Fibroblast of lung (primary cell): Measurements from ENCODE around the gene NR1D2.

Source experiments
- CTCF ChIP-seq, 2 donors: IDR thresholded peaks in 1 of 2; conservative IDR thresholded peaks in 1 of 2; 1 replicate in 1 of 2; 2 replicates in 1 of 2; pipeline ENCODE4 v1.5.1; 2011 to 2012; ENCODE audit warnings: low read length in 2 of 2, control low read depth in 1 of 2, inconsistent platforms in 1 of 2, low read depth in 1 of 2, mild to moderate bottlenecking in 1 of 2
- EZH2 ChIP-seq: IDR thresholded peaks from 2 replicates; pipeline ENCODE4 v1.5.1; 2012; ENCODE audit warnings: low read length, control low read depth, mild to moderate bottlenecking; ENCODE audit errors: missing control alignments

DNA sequence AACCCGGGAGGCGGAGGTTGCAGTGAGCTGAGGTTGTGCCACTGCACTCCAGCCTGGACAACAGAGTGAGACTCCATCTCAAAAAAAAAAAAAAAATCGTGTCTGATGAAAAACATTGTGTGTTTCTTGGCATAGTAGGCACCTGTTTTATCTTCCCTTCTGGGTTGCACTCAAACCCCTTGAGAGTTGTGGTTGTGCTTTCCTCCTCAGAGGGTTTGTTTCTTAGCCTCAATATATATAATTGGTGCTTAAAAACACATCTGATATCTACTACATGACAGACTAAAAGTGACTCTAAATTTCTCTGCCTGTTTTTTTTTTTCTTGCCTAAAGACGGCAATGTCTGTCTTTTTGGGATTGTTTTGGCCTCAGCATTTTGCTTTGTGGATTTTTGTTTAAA is 7.6 kb downstream of the NR1D2 start:
- no peak for TF ChIP-seq EZH2
- no peak for TF ChIP-seq CTCF (conservative IDR thresholded peaks at IDR 0.05 in 1 of 2, IDR thresholded peaks at IDR 0.05 in 1 of 2; ENCODE audit: low read depth in 1 of 2, low read length in 2 of 2)
